Panc1 (cell line): ENCODE data around the gene ECHS1. TPM values are rescaled to one million over a fixed set of nuclear protein-coding genes. Genes with fewer than 3 reads are reported as not detected.

Experiments
- ATAC-seq: fragments of 200-7000 bp; cut with Tn5 transposase; 2 replicates; pipeline ENCODE4 v1.9.1; 2020; ENCODE audit warnings: mild to moderate bottlenecking, moderate library complexity
- BruUV-seq: library from RNA; stranded (reverse); fragments of 400-500 nt; replicated peaks from 2 replicates; lab custom pipeline; 2021; lab: Mats Ljungman, UMichigan
- CTCF ChIA-PET: fragments of 300-600 bp; sonication (Branson Sonifier 250); formaldehyde crosslinking; loops from one replicate; lab custom pipeline; 2022; ENCODE audit warnings: antibody characterized with exemption; lab: Charles Lee
- POLR2A ChIA-PET: fragments of 300-600 bp; sonication (Branson Sonifier 250); formaldehyde crosslinking; loops from one replicate; lab custom pipeline; 2022; ENCODE audit warnings: antibody characterized with exemption; lab: Charles Lee
- DNase-seq: peaks from one replicate; pipeline ENCODE4 v3.0.0-alpha.2; 2010; ENCODE audit warnings: low read depth, low spot score
- H3K27ac ChIP-seq: 2 replicates; pipeline ENCODE4 v1.5.1; 2011; ENCODE audit warnings: mild to moderate bottlenecking, low read length, inconsistent platforms
- H3K27me3 ChIP-seq: fragments of 200-500 bp; sonication (Bioruptor generic); 2 replicates; pipeline ENCODE4 v1.6.0; 2014; ENCODE audit warnings: low read length, inconsistent platforms; ENCODE audit not compliant: control insufficient read depth, insufficient read depth
- H3K36me3 ChIP-seq: fragments of 200-500 bp; sonication (Bioruptor generic); 2 replicates; pipeline ENCODE4 v1.5.1; 2014; ENCODE audit warnings: inconsistent platforms, mild to moderate bottlenecking, low read length, moderate library complexity; ENCODE audit not compliant: control insufficient read depth, insufficient read depth
- H3K4me1 ChIP-seq: 2 replicates; pipeline ENCODE4 v1.5.1; 2011; ENCODE audit warnings: inconsistent platforms, mild to moderate bottlenecking, low read length, moderate library complexity; ENCODE audit not compliant: control insufficient read depth, insufficient read depth
- H3K4me3 ChIP-seq, 2 experiments: 2 replicates each; pipeline ENCODE4 v1.5.1; 2011 to 2012; ENCODE audit warnings: low read depth in 2 of 2, low read length in 2 of 2, mild to moderate bottlenecking in 2 of 2, inconsistent platforms in 1 of 2, moderate library complexity in 1 of 2
- H3K9me3 ChIP-seq: fragments of 200-500 bp; sonication (Bioruptor generic); 2 replicates; pipeline ENCODE4 v1.5.1; 2014; ENCODE audit warnings: low read depth, mild to moderate bottlenecking, inconsistent platforms, low read length, moderate library complexity; ENCODE audit not compliant: control insufficient read depth, insufficient read depth
- POLR2AphosphoS5 ChIP-seq: IDR thresholded peaks from 2 replicates; pipeline ENCODE4 v1.6.1; 2012; ENCODE audit warnings: mild to moderate bottlenecking, low read depth, low read length, moderate library complexity
- SIN3A ChIP-seq: IDR thresholded peaks from 2 replicates; pipeline ENCODE4 v1.6.1; 2012; ENCODE audit warnings: low read depth, mild to moderate bottlenecking, low read length, moderate library complexity, borderline replicate concordance; ENCODE audit not compliant: insufficient read depth
- TCF7L2 ChIP-seq: IDR thresholded peaks from 2 replicates; pipeline ENCODE4 v1.6.1; 2011; ENCODE audit warnings: mild to moderate bottlenecking, low read depth, low read length, inconsistent platforms
- in situ Hi-C: cut with HindIII; loops from 2 replicates; pipeline ENCODE4 v1.10.0; 2016; ENCODE audit warnings: low sequenced_read_pairs, low pct_unique_long_range_greater_than_20kb
- intact Hi-C: fragments of 100-400 bp; cut with micrococcal nuclease; formaldehyde crosslinking; loops from one replicate; pipeline ENCODE4 v1.10.0; 2022; ENCODE audit not compliant: unreplicated experiment
- total RNA-seq: library from RNA; stranded (reverse); gene quantifications from one replicate; pipeline ENCODE4 v1.2.1, GENCODE V29; 2021; ENCODE audit not compliant: unreplicated experiment
- TF ChIP-seq, protein P1 (sequence below), 2 experiments: IDR thresholded peaks; 2 replicates each; pipeline ENCODE4 v1.6.1; 2011 to 2012; ENCODE audit warnings: low read depth in 2 of 2, control low read depth in 1 of 2, low read length in 1 of 2, mild to moderate bottlenecking in 1 of 2, moderate library complexity in 1 of 2; ENCODE audit not compliant: insufficient read depth in 1 of 2
- TF ChIP-seq, protein P2 (sequence below): fragments of 450-650 bp; IDR thresholded peaks from 2 replicates; pipeline ENCODE4 v1.5.1; 2017; ENCODE audit warnings: mild to moderate bottlenecking

ECHS1 gene
- total RNA-seq, 1 experiment from 2014 or later, result 165 TPM

DNA sequence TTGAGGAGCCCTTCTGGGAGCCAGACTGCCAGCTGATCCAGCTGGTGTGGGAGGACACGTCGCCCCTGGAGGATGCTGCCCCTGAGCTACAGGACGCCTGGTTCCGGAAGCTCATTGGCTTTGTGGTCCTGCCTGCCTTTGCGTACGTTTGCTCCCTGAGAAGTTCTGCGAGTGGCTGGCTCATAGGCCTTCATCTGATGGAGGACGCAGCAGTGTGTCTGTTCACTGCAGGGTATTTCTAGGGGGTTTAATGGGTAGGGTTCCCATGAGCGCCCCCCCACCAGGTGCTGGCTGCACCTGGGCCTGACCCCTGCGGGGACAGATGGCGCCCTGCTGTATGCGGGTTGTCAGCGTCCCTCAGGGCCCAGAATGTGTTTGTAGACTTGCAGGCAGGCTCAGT lies 10.9 kb upstream of the ECHS1 start:
- H3K4me3 ChIP-seq, result no peak overlapping the region
- ChIA-PET POLR2A (no interaction called here), CTCF (no interaction called here)
- no TSS peak for BruUV-seq
- H3K4me1 ChIP-seq, result 0 out of 2 replicates have a peak, but pooled peaks cover 3% of the 10 kb centered on the region
- H3K27me3 ChIP-seq, result no peaks in the 10 kb centered on the region
- in situ Hi-C loops (no loop called here), intact Hi-C loops (no loop called here)
- H3K9me3 ChIP-seq, result no peaks in the 10 kb centered on the region
- no peak for DNase-seq
- no peaks in the 10 kb centered on the region for H3K36me3 ChIP-seq
- TF ChIP-seq POLR2AphosphoS5 (no peak), SIN3A (no peak), TCF7L2 (no peak)
- TF ChIP-seq, protein P1, sequence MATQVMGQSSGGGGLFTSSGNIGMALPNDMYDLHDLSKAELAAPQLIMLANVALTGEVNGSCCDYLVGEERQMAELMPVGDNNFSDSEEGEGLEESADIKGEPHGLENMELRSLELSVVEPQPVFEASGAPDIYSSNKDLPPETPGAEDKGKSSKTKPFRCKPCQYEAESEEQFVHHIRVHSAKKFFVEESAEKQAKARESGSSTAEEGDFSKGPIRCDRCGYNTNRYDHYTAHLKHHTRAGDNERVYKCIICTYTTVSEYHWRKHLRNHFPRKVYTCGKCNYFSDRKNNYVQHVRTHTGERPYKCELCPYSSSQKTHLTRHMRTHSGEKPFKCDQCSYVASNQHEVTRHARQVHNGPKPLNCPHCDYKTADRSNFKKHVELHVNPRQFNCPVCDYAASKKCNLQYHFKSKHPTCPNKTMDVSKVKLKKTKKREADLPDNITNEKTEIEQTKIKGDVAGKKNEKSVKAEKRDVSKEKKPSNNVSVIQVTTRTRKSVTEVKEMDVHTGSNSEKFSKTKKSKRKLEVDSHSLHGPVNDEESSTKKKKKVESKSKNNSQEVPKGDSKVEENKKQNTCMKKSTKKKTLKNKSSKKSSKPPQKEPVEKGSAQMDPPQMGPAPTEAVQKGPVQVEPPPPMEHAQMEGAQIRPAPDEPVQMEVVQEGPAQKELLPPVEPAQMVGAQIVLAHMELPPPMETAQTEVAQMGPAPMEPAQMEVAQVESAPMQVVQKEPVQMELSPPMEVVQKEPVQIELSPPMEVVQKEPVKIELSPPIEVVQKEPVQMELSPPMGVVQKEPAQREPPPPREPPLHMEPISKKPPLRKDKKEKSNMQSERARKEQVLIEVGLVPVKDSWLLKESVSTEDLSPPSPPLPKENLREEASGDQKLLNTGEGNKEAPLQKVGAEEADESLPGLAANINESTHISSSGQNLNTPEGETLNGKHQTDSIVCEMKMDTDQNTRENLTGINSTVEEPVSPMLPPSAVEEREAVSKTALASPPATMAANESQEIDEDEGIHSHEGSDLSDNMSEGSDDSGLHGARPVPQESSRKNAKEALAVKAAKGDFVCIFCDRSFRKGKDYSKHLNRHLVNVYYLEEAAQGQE (IDR thresholded peaks at IDR 0.05; ENCODE audit: insufficient read depth in 1 of 2, low read depth in 2 of 2, low read length in 1 of 2), result no peak
- TF ChIP-seq, protein P2, sequence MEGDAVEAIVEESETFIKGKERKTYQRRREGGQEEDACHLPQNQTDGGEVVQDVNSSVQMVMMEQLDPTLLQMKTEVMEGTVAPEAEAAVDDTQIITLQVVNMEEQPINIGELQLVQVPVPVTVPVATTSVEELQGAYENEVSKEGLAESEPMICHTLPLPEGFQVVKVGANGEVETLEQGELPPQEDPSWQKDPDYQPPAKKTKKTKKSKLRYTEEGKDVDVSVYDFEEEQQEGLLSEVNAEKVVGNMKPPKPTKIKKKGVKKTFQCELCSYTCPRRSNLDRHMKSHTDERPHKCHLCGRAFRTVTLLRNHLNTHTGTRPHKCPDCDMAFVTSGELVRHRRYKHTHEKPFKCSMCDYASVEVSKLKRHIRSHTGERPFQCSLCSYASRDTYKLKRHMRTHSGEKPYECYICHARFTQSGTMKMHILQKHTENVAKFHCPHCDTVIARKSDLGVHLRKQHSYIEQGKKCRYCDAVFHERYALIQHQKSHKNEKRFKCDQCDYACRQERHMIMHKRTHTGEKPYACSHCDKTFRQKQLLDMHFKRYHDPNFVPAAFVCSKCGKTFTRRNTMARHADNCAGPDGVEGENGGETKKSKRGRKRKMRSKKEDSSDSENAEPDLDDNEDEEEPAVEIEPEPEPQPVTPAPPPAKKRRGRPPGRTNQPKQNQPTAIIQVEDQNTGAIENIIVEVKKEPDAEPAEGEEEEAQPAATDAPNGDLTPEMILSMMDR, result no peak
- ATAC-seq, result no peak
- no peak overlapping the region for H3K27ac ChIP-seq

GRCh38 chr10:133383551-133383950 lies 10.4 kb upstream of the ECHS1 start:
- Histone ChIP-seq H3K36me3 (no peaks in the 10 kb centered on the region), H3K27me3 (no peaks in the 10 kb centered on the region), H3K4me1 (0 out of 2 replicates have a peak, but pooled peaks cover 3% of the 10 kb centered on the region), H3K27ac (no peak overlapping the region), H3K9me3 (no peaks in the 10 kb centered on the region), H3K4me3 (no peak overlapping the region)
- TF ChIP-seq, protein P1 (IDR thresholded peaks at IDR 0.05; ENCODE audit: insufficient read depth in 1 of 2, low read depth in 2 of 2, low read length in 1 of 2), result no peak
- TF ChIP-seq SIN3A (no peak), POLR2AphosphoS5 (no peak), TCF7L2 (no peak)
- TF ChIP-seq, protein P2, result no peak
- intact Hi-C loops, result no loop called here
- ChIA-PET POLR2A (no interaction called here), CTCF (no interaction called here)
- DNase-seq (no peak), ATAC-seq (no peak)
- in situ Hi-C loops, result no loop called here
- no TSS peak for BruUV-seq
